ENCODE results near the gene TRIM62. TPM values are rescaled to one million over a fixed set of nuclear protein-coding genes. Genes with fewer than 3 reads are reported as not detected.

The TRIM62 gene
- total and polyA plus RNA-seq, 2 experiments from 2014 or later: 2.5 to 4.2 TPM

DNA sequence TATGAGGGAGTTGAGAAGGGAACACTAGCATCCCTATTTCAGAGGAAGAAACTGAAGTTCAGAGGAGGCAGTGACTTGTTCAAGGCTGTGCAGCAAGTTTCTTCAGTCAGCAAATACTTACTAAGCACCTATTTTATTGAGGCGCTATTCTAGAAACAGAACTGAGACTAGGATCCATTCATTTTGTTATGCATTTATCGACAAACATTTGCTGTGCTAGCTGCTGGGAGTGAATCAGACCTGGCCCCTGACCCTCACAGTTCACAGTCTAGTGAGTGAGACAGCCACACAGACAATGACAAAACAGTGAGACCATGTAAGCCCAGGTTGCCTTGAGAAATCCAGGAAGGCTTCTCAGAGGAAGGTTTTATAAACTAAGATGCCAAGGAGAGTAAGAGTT is 28.2 kb downstream of the TRIM62 start:
- Histone ChIP-seq H3K27me3 (no peaks in the 10 kb centered on the region), H4K20me1 (ENCODE audit: insufficient read depth, poor library complexity, severe bottlenecking) (no peaks in the 10 kb centered on the region), H3K79me2 (no peaks in the 10 kb centered on the region), H3K9me2 (replicated peaks; ENCODE audit: insufficient read depth) (no peaks in the 10 kb centered on the region), H3K4me1 (ENCODE audit: insufficient read depth) (peaks cover 12% of the 10 kb centered on the region), H3K4me3 (no peak overlapping the region), H3K27ac (no peak overlapping the region), H3K36me3 (replicated peaks; ENCODE audit: insufficient read depth, low read depth) (no peaks in the 10 kb centered on the region), H2AFZ (no peak overlapping the region), H3K4me2 (no peak overlapping the region), H3K9me3 (ENCODE audit: low read depth) (no peaks in the 10 kb centered on the region)
- TF ChIP-seq EZH2 (IDR thresholded peaks at IDR 0.05; ENCODE audit: borderline replicate concordance) (no peak), EZH2phosphoT487 (IDR thresholded peaks at IDR 0.05; ENCODE audit: low read depth, severe bottlenecking, unreplicated experiment) (no peak)
- TF ChIP-seq, protein P1, sequence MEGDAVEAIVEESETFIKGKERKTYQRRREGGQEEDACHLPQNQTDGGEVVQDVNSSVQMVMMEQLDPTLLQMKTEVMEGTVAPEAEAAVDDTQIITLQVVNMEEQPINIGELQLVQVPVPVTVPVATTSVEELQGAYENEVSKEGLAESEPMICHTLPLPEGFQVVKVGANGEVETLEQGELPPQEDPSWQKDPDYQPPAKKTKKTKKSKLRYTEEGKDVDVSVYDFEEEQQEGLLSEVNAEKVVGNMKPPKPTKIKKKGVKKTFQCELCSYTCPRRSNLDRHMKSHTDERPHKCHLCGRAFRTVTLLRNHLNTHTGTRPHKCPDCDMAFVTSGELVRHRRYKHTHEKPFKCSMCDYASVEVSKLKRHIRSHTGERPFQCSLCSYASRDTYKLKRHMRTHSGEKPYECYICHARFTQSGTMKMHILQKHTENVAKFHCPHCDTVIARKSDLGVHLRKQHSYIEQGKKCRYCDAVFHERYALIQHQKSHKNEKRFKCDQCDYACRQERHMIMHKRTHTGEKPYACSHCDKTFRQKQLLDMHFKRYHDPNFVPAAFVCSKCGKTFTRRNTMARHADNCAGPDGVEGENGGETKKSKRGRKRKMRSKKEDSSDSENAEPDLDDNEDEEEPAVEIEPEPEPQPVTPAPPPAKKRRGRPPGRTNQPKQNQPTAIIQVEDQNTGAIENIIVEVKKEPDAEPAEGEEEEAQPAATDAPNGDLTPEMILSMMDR (IDR thresholded peaks at IDR 0.05; ENCODE audit: poor library complexity): no peak
- no peak for DNase-seq (ENCODE audit: low spot score)
- WGBS (ENCODE audit: low lambda C conversion rate, missing lambda C conversion rate): 95% methylated on average over 2 of the region's 2 CpGs

DNA sequence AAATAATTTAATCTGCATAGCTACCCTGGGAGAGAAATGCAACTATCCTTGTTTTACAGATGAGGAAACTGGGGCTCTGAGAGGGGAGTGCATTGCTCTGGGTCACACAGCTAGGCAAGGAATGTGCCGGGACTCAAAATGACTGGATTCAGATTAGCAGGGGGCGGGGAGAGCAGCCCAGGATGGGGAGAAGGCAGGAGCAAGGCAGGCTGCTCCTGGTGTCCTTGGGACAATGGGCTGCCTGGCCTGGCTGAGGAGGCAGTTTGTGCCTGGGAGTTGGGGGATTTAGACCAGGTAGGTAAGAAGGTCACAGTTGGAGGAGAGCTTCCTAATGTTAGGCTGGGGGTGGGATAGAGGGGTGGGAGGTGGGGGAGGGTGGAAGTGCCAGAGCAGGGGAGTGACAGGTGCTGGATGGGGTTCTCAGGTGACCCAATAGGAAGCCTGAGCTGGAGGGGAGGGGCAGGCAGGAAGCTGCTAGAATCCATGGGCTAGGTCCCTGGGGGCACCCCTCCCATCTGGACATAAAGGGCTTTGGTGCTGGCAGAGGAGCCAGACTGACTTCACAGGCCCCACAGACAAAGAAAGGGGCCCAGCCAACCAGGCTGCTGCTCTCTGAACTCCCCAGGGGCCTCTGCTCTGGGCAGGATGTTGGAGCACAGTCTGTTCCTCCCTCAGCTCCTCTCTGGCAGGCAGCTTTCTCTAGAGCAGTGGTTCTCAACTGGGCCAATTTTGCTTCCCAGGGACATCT is 29.0 kb downstream of the TRIM62 start:
- H3K4me1 ChIP-seq (ENCODE audit: insufficient read depth): peaks cover 12% of the 10 kb centered on the region
- TF ChIP-seq EZH2 (IDR thresholded peaks at IDR 0.05; ENCODE audit: borderline replicate concordance) (no peak), EZH2phosphoT487 (IDR thresholded peaks at IDR 0.05; ENCODE audit: low read depth, severe bottlenecking, unreplicated experiment) (no peak)
- TF ChIP-seq, protein P1 (IDR thresholded peaks at IDR 0.05; ENCODE audit: poor library complexity): no peak
- H3K27ac ChIP-seq: peak overlapping the region; percentile 20
- no peak overlapping the region for H3K4me3 ChIP-seq
- H3K27me3 ChIP-seq: no peaks in the 10 kb centered on the region
- H3K36me3 ChIP-seq (replicated peaks; ENCODE audit: insufficient read depth, low read depth): no peaks in the 10 kb centered on the region
- no peak overlapping the region for H3K4me2 ChIP-seq
- no peak for DNase-seq (ENCODE audit: low spot score)
- no peaks in the 10 kb centered on the region for H4K20me1 ChIP-seq (ENCODE audit: insufficient read depth, poor library complexity, severe bottlenecking)
- no peaks in the 10 kb centered on the region for H3K9me3 ChIP-seq (ENCODE audit: low read depth)
- no peaks in the 10 kb centered on the region for H3K79me2 ChIP-seq
- no peak overlapping the region for H2AFZ ChIP-seq
- H3K9me2 ChIP-seq (replicated peaks; ENCODE audit: insufficient read depth): no peaks in the 10 kb centered on the region
- 53% methylated on average over 2 of the region's 2 CpGs for WGBS (ENCODE audit: low lambda C conversion rate, missing lambda C conversion rate)

DNA sequence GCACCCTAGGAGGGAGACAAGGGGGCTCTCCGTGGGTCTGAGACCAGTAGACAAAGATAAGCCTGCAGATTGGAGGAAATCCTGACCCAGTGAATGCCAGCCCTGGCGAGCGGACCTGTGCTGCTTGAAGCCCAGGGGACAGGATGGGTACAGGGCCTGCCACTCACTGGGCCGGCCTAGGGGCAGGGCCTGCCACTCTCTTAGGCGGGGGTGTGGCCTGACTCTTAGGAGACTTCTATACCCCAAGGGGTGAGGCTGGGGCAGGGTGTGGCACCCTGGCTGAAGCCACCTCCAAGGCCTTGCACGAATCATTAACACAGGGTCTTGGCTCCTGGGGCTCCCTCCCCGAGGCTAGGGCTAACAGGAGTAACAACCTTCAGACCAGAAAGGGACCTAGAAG is 30.7 kb downstream of the TRIM62 start:
- Histone ChIP-seq H2AFZ (no peak overlapping the region), H3K9me2 (replicated peaks; ENCODE audit: insufficient read depth) (no peaks in the 10 kb centered on the region), H3K27me3 (no peaks in the 10 kb centered on the region), H3K36me3 (replicated peaks; ENCODE audit: insufficient read depth, low read depth) (no peaks in the 10 kb centered on the region), H3K4me1 (ENCODE audit: insufficient read depth) (peaks cover 12% of the 10 kb centered on the region), H4K20me1 (ENCODE audit: insufficient read depth, poor library complexity, severe bottlenecking) (no peaks in the 10 kb centered on the region), H3K4me2 (no peak overlapping the region), H3K4me3 (no peak overlapping the region), H3K27ac (no peak overlapping the region), H3K79me2 (no peaks in the 10 kb centered on the region), H3K9me3 (ENCODE audit: low read depth) (no peaks in the 10 kb centered on the region)
- TF ChIP-seq EZH2phosphoT487 (IDR thresholded peaks at IDR 0.05; ENCODE audit: low read depth, severe bottlenecking, unreplicated experiment) (no peak), EZH2 (IDR thresholded peaks at IDR 0.05; ENCODE audit: borderline replicate concordance) (no peak)
- TF ChIP-seq, protein P1 (IDR thresholded peaks at IDR 0.05; ENCODE audit: poor library complexity): no peak
- 78% methylated on average over 7 of the region's 7 CpGs for WGBS (ENCODE audit: low lambda C conversion rate, missing lambda C conversion rate)
- DNase-seq (ENCODE audit: low spot score): no peak

Data from hepatocyte (in vitro differentiated cells).